NK-92 (cell line): ENCODE results near the gene RSRC1.
"Not testable (repeated sequence)": the region's sequence is repeated elsewhere in the genome, so short reads cannot be mapped to it uniquely, and the experiment has no call there.

ENCODE experiments used
- DNase-seq: peaks from one replicate; lab custom pipeline; 2025; ENCODE audit not compliant: unreplicated experiment; lab: John Stamatoyannopoulos, UW

Gene RSRC1

DNA sequence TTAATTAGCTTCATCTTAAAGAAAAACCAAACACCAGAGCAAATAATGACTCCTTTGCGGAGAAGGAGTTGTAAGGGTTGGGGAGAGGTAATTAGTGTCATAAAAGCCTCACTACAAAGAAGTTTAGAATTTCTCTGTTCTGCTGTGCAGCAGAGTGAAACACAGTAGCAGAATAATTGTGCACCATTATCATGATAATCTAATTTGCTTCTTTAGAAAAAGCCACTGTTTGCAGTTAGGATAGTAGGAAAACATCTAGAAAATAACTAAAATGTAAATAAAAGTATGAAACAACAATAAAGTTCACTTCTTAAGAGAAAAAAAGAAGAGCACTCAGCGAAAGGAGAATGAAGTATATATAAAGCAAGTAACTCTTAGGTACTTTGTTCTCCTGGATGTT, 9.2 kb upstream of the RSRC1 start:
- DNase-seq = no peak

DNA sequence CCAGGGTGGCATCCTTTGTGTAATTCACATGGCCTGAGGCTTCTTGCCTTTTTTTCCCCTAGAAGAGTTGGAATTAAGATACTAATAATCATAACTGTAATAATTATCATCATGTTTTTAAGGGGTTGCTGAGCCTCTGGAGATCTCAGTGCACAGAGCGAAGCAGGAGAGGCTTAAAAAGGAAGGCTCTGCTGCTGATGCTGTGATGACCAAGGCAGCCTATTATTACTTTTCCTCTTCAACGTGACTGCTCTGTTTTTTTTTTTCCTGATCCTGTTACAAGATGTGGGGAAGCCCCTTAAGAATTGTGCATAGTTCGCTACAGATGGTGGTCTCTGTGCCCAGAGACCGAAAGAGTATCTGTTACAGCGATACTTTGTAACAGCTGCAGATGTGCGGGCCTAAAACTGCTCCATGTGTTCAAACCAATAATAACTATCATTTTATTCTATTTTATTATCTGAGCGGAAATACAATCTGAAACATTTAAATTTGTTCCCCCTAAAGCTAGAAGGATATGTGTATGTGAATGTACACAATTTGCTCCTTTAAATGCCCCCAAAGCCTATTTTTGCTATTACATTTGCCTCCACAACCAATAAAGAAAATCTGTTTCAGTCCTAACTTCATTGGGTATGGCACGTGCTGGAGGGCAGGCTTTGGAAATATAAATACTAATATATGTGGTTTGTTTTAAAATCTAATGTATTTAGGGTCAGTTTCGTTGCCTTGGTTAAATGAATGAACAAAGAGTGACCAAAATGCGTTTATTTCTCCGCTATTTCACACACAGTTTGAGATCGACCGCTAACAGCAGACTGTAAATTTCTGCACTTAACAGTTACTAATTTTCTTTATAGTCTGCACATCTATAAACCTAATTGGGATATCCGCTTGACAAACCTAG, 8.3 kb upstream of the RSRC1 start:
- no peak for DNase-seq

DNA sequence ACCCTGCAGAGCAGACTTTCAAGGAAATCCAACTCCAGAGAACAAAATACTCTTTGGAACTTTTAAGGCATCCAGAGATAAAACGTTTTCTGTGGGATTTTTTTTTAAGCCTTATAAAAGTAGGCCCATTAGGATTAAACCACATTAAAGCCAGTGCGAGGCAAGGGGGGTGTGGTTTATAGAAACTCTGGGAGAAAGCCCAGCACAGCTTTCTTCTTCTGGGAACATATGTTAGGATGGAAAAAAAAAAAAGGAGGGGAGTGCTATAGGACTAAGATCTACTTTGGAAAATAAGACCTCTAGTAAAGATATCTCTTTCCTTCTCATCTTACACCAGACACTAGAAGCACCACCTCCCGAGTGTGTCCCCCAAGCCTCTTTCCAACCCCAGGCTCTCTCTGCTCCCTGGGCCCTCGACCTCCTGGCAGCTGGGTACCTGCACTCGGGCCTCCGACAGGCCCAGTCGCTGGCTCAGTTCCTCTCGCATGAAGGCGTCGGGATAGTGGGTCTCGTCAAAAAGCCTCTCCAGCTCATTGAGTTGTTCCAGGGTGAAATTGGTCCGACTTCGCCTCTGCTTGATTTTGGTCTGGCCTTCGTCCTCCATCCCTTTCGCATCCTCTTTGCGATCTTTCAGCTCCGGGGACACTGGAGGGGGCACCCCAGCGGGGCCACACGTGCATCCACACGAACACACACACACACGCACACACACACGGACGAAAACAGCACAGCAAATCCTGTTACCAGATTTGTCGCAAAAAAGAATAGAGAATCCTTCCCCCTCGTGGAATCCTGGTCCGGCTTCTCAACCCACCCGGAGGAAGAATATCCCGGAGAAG, 7.4 kb upstream of the RSRC1 start:
- no peak for DNase-seq

DNA sequence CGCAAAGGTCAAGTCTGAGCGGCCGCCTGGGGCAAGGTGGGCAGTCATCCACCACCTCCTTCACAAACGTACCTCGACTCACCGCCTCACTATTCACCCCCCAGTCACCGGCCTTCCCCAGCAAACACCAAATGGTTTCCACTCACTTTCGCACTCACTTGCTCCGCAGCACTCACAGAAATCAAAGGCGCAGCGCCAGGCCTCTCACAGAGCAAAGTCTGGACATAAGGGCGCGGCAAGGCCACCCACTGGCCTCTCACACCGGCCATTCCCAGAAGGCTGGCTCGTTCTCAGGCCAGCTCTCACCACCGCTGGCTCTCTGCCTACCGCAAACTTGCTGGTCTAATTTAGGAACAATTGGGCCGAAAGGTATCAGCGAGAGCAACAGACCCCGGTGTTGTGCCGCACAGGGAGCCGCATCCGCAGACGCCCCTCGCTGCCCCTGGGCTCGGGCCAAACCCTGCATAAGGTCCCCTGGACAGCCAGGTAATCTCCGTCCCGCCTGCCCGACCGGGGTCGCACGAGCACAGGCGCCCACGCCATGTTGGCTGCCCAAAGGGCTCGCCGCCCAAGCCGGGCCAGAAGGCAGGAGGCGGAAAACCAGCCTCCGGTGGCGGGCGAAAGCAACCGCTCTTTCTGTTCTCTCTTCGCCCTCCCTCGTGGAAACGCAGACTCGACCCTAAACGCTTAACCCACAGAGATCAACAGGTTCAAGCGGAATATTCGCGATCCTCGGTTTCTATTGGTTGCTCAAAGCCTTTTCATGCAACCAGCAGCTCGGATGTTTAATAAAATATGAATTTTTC, 6.6 kb upstream of the RSRC1 start:
- DNase-seq = no peak

DNA sequence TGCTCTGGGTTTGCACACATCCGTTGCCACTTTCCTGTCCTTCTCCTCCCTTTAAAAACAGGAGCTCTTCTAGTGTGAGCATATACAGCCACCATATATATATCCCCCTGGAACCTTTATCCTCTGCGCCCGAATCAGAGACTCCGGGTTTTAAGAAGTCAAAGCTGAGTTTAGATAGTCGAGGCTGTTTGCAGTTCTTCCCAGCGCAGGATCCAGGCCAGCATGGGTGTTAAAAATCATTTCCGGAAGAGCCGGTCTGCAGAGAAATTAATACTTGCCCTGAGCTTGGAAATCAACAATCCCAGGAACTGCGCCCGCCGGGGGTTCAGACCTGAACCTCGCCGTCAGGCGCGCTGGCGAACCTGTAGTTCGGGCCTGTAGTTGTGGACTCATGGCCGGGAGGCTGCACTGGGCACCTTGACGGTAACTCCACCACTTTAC, 6.0 kb upstream of the RSRC1 start:
- DNase-seq = no peak

DNA sequence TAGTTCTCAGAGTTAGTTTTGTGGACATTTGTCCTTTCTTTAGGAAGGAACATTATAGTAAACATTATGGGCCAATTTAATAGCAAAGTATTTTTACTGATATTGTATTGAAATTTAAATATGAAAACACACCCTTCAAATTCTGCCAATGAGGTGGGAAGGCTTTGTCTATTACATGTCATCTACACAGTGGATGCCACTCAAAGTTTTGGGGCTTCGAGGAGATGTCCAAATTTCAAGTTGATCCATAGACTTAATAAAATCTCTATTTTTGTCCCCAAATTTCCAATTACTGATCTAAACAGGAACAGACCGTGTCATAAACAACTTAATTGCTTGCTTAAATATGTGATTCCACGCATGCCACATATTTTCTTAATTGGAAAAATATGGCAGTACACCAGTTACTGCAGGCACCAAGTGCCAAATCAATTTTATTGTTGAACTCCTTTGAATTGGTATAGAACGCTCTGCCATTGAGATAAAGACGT, 5.4 kb upstream of the RSRC1 start:
- DNase-seq = no peak

DNA sequence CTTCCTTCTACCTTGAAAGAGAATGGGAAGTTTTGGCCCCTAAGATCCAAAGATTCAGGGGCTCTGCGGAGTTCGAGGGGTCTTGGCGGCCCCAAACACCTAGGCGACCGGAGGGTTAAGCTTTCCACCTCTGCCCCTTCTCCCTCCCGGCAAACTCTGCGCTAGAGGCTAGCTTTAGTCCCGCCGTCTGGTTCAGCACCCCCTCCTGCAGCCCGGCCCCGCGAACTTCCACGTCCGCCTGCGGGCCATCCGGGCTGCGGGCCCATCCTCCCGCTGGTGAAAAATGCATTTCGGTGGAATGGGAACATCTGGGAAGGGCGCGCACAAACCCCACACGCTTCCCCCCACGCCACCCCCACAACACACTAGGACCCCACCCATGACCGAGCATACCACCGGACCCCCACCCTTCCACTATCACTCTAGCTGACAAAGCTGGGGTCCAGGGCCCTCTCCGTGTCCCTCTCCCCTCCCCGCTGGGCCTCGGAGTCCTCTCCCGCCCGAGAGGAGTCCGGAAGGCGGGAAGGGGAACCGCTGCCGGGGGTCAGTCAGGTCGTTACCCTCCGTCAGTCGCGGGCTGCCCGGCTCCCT, 4.7 kb upstream of the RSRC1 start:
- no peak for DNase-seq

DNA sequence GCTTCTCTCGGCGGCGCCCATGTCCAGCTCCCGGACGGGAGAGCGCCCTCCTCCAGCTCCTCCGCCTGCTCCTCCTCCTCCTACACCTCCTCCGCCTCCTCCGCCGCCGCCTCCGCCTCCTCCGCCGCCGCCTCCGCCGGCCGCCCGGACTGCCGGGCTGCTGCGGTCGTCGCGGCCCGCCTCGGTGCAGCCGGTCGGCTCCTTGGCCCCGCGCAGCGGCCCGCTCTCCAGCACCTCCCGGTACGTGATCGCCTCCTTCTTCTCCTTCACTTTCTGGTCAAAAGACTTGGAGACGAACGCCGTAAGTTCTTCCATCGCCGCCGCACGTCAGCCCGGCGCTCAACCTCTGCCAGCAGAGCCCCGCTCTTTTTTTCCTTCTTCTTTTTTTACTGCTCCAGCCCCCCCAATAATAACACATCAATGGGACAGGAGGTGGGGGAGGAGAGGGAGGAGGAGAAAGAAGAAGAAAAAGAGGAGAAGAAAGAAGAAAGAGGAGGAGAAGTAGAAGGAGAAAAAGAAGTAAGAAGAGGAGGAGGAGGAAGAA, 4.1 kb upstream of the RSRC1 start:
- DNase-seq = no peak

DNA sequence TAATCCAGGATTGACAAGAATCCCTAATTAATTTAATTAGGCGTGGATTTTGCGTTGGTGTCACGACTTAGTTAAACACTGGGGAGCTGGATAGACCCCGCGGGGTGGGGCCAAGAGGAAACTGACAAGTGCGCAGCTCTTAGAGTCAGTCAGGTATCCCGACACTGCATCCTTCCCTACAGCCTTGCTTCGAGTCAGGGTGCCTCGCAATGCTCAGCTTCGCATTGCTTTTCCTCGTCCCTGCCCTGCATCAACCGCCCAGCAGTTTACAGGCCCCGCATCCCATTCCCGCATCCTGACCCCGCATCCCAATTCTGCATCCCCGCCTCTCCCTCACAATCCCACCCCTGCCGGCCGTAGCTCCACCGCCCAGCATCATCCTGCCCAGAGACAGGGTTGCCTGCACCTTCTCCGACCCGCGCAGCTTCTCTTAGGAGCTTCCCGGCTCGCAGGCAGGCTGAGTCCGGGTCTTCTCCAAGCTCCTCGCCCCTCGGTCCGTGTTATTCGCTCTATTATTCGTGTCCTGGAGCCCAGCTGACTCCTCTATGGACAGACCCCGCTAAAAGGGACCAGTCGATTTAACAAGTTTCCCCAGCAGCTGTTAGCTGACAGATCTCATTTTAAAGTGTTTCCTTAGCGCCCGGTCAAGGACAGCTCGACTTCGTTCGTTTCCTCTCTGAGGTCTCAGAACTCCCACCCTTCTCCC, 3.0 kb upstream of the RSRC1 start:
- no peak for DNase-seq

DNA sequence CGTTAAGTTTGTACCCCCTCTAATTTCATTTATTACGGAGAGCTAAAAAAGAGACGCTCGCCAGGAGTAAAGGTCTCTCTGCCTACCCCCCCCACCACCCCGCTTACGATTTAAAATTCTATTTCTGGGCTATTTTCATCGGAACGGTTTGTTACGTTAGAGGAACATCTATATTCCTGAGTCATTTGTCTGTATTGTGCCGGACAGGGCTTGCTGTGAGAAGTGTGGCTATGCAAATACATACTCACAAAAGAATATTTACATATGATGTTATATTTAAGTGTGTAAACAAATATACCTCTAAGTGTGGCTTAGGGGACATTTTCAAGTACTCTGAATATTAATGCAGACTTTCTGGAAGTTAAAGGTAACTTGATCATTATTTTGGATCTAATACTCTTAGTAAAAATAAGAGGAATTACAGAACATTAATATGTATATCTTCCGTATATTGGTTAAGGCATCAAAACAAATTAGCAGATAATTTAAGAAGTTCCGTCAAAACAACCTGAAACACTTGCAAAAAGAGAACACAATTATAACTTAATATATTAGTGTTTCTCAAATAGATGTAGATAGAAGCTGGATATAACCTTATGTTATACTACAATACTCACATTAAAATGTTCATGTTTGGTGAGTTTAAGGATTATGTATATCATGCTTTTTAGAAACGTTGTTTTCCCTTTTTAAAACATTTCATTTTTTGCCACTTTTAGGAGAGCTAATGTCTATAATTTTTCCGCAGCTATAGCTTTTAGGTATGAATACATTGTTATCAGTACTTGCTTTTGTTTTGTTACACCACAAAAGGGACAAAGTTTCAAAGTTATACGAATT, 2.1 kb upstream of the RSRC1 start:
- DNase-seq = no peak

DNA sequence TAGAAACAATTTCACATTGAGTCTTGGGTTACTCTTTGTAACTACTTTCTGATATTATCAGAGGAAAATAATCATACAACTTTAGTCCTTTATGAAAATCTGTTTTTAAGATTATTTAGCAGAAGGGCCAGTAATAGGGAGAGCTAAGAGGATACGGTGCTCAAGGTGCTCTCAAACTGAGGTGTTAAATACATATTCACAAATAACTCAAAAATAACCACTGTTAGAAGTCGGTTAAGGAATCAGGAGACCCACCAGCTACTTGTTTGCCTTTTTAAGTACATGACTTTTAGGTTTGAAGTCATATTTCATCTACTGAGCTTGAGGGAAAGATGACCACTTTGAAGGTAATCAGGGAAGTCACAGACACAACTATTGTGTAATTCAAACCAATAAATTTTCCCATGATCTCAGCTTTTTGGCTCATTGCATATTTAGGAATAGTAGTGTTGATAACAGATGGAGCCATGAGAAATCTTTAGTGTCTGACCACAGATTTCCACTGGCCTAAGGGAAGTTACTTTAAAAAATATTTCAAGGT, 1.4 kb upstream of the RSRC1 start:
- DNase-seq = no peak

DNA sequence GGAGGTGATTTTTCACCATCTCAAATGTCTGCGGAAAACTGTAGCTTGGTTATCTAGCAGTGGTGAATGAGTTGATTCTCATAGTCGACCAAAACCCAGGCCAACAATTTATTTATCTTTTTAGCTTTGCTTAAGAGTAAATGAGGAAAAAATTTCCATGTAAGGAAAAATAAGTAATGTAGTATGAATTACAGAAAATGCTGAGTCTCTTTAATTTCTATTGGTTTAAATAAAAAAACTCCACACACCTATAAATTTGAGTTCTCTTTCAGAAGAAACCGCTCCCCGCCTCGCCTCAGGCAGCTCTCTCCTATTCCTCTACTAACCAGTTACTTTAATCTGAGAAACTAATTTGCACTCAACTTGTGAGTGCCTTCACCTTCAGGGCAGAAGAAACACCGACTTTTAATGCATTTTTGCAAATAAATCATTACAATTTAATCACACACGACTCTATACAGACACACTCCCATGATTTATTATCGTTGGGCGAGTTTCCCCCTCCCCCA, 540 bp upstream of the RSRC1 start:
- DNase-seq = no peak

DNA sequence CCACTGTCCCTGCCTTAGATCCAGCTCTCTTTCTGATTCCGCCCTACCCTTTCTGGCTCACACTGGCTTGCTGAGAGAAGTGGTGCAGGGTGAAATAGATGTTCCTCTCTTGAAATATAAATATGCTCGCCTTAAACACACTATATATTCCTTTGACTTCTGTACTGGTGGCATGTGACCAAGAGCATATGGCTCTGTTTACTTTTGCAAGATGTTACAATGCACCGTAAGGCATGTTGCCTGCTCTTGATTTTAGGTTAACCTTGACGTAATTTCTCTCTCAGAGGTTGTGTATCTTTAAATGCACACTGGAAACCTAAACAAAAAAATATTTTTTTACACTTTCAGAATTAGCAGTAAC, 749 bp downstream of the RSRC1 start:
- DNase-seq = no peak

DNA sequence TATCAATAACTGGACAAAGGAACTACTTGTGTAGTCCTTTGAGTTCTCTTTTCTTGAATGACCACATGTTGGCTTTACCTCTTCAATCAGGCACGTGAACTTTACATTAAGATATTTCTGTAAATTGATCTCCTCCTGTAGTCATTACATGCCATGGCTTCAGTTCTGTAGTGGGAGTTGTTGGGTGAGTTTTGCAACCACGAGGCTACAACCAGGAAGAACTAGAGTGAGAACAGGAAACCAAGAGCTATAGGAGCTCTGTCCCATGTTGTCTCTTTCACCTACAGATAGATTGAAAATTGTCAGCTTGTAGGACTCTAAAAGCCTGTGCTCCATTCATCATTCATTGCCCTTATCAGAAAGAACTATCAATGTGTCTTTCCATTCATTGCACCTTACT, 2.0 kb downstream of the RSRC1 start:
- no peak for DNase-seq

DNA sequence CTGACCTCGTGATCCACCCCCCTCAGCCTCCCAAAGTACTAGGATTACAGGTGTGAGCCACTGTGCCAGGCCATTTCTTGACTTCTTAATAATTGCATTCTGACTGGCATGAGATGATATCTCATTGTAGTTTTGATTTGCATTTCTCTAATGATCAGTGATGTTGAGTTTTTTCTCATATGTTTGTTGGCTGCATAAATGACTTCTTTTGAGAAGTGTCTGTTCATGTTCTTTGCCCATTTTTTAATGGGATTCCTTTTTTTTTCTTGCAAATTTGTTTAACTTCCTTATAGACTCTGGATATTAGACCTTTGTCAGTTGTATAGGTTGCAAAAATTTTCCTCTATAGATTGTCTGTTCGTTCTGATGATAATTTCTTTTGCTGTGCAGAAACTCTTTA, 3.7 kb downstream of the RSRC1 start:
- not testable (repeated sequence) for DNase-seq

DNA sequence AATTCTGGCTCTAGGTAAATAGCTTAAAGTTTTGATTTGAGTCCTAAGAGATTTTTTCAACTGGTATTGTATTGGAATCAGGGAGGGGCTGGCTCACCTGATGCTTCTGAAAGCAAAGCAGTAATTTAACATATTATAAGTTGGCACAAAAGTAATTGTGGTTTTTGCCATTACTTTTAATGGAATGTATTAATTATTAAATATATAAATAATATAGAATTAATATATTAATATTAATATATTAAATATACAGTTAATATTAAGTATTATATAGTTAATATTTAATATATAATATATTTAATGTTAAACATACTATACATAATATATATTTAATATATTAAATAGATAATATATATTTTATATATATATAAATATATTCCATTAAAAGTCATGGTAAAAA, 10.4 kb downstream of the RSRC1 start:
- no peak for DNase-seq

DNA sequence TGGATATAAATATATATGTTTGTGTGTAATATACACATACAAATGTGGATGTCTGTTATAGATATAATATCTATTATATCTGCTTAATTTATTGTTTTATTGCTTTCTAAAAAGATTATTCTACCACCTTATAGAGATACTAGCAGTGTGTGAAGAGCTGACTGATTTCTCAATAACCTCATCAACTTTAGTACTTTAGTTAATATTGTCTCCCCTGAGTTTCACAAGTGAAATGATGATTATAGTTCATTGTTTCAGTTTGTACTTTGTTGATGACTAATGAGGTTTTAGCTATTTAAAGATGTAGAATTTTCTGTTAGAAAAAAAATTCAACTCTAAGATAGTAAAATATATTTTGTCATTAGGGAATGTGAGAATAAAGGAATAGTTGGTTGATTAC, 11.4 kb downstream of the RSRC1 start:
- no peak for DNase-seq

DNA sequence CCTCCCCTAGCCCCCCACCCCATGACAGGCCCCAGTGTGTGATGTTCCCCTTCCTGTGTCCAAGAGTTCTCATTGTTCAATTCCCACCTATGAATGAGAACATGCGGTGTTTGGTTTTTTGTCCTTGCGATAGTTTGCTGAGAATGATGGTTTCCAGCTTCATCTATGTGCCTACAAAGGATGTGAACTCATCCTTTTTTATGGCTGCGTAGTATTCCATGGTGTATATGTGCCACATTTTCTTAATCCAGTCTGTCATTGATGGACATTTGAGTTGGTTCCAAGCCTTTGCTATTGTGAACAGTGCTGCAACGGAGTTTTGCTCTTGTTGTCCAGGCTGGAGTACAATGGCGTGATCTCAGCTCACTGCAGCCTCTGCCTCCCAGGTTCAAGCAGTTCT, 12.8 kb downstream of the RSRC1 start:
- not testable (repeated sequence) for DNase-seq
